Fibroblast of lung (primary cell): ENCODE results near the gene IGFL4. TPM values are rescaled to one million over a fixed set of nuclear protein-coding genes. Genes with fewer than 3 reads are reported as not detected.

ENCODE experiments used
- DNase-seq, 2 donors: peaks; one replicate each; pipeline versions ENCODE4 v3.0.0 to v3.0.0-alpha.2; 2010; ENCODE audit warnings: low read depth in 2 of 2
- H2AFZ ChIP-seq: 2 replicates; pipeline ENCODE4 v1.5.1; 2012; ENCODE audit warnings: low read length, control low read depth, inconsistent platforms
- H3K27ac ChIP-seq: 2 replicates; pipeline ENCODE4 v1.5.1; 2011; ENCODE audit warnings: low read length, control low read depth; ENCODE audit not compliant: insufficient read depth
- H3K27me3 ChIP-seq: 2 replicates; pipeline ENCODE4 v1.5.1; 2011; ENCODE audit warnings: mild to moderate bottlenecking, low read length; ENCODE audit not compliant: control insufficient read depth, insufficient read depth
- H3K36me3 ChIP-seq: 2 replicates; pipeline ENCODE4 v1.5.1; 2011; ENCODE audit warnings: low read length; ENCODE audit not compliant: control insufficient read depth, insufficient read depth
- H3K4me1 ChIP-seq: 2 replicates; pipeline ENCODE4 v1.5.1; 2011; ENCODE audit warnings: low read length; ENCODE audit not compliant: control insufficient read depth, insufficient read depth; ENCODE audit errors: extremely low read depth
- H3K4me2 ChIP-seq: 2 replicates; pipeline ENCODE4 v1.5.1; 2011; ENCODE audit warnings: low read length, control low read depth; ENCODE audit not compliant: insufficient read depth; ENCODE audit errors: extremely low read depth
- H3K4me3 ChIP-seq, 4 experiments: fragments of 200-600 bp in 1 of 4; sonication (generic) in 1 of 4; replicated peaks in 1 of 4; 2 replicates each; pipeline ENCODE4 v1.5.1; 2011 to 2016; ENCODE audit warnings: low read length in 4 of 4, low read depth in 3 of 4, mild to moderate bottlenecking in 3 of 4, control low read depth in 2 of 4, inconsistent platforms in 1 of 4, mixed read lengths in 1 of 4; ENCODE audit not compliant: insufficient read depth in 1 of 4; ENCODE audit errors: control extremely low read depth in 1 of 4
- H3K79me2 ChIP-seq: 2 replicates; pipeline ENCODE4 v1.5.1; 2012; ENCODE audit warnings: mild to moderate bottlenecking, low read length, inconsistent platforms; ENCODE audit not compliant: control insufficient read depth, insufficient read depth
- H3K9ac ChIP-seq: 2 replicates; pipeline ENCODE4 v1.5.1; 2011; ENCODE audit warnings: mild to moderate bottlenecking, low read length, control low read depth; ENCODE audit not compliant: insufficient read depth
- H3K9me3 ChIP-seq: 2 replicates; pipeline ENCODE4 v1.5.1; 2012; ENCODE audit warnings: low read depth, low read length; ENCODE audit not compliant: control insufficient read depth, insufficient read depth
- H4K20me1 ChIP-seq: 2 replicates; pipeline ENCODE4 v1.5.1; 2011; ENCODE audit warnings: low read length; ENCODE audit not compliant: control insufficient read depth, insufficient read depth; ENCODE audit errors: extremely low read depth
- EZH2 ChIP-seq: IDR thresholded peaks from 2 replicates; pipeline ENCODE4 v1.5.1; 2012; ENCODE audit warnings: low read length, control low read depth, mild to moderate bottlenecking; ENCODE audit errors: missing control alignments
- polyA plus RNA-seq, 2 donors: library from polyadenylated mRNA; depleted of rRNA in 1 of 2; stranded (reverse) in 1 of 2; unstranded in 1 of 2; fragments of >200 nt; gene quantifications; 2 replicates each; pipeline ENCODE4 v1.2.1, GENCODE V29; 2011 to 2012; ENCODE audit warnings: missing spikeins in 1 of 2
- total RNA-seq: library from RNA; depleted of rRNA; stranded (reverse); fragments of >200 nt; gene quantifications from 2 replicates; pipeline ENCODE4 v1.2.1, GENCODE V29; 2014
- TF ChIP-seq, protein P1 (sequence below), 2 donors: IDR thresholded peaks in 1 of 2; conservative IDR thresholded peaks in 1 of 2; 1 replicate in 1 of 2; 2 replicates in 1 of 2; pipeline ENCODE4 v1.5.1; 2011 to 2012; ENCODE audit warnings: low read length in 2 of 2, control low read depth in 1 of 2, inconsistent platforms in 1 of 2, low read depth in 1 of 2, mild to moderate bottlenecking in 1 of 2

IGFL4 gene
- total and polyA plus RNA-seq, 2 donors (not counting 1 experiment from before 2014, with no cell fraction given), result not detected

- H3K4me3 ChIP-seq, result no peak overlapping the region
- no peak overlapping the region for H3K27ac ChIP-seq
- H3K27me3 ChIP-seq, result peaks cover 8% of the 10 kb centered on the region
- H3K4me2 ChIP-seq, result no peak overlapping the region
- no peak for DNase-seq
- no peak overlapping the region for H2AFZ ChIP-seq
- H3K9me3 ChIP-seq, result no peaks in the 10 kb centered on the region
- no peaks in the 10 kb centered on the region for H3K36me3 ChIP-seq
- H3K79me2 ChIP-seq, result no peaks in the 10 kb centered on the region
- H3K9ac ChIP-seq, result no peak overlapping the region
- TF ChIP-seq, protein P1, sequence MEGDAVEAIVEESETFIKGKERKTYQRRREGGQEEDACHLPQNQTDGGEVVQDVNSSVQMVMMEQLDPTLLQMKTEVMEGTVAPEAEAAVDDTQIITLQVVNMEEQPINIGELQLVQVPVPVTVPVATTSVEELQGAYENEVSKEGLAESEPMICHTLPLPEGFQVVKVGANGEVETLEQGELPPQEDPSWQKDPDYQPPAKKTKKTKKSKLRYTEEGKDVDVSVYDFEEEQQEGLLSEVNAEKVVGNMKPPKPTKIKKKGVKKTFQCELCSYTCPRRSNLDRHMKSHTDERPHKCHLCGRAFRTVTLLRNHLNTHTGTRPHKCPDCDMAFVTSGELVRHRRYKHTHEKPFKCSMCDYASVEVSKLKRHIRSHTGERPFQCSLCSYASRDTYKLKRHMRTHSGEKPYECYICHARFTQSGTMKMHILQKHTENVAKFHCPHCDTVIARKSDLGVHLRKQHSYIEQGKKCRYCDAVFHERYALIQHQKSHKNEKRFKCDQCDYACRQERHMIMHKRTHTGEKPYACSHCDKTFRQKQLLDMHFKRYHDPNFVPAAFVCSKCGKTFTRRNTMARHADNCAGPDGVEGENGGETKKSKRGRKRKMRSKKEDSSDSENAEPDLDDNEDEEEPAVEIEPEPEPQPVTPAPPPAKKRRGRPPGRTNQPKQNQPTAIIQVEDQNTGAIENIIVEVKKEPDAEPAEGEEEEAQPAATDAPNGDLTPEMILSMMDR (conservative IDR thresholded peaks at IDR 0.05 in 1 of 2, IDR thresholded peaks at IDR 0.05 in 1 of 2; ENCODE audit: low read depth in 1 of 2, low read length in 2 of 2), result no peak
- no peak for TF ChIP-seq EZH2
- H4K20me1 ChIP-seq, result no peaks in the 10 kb centered on the region
- no peaks in the 10 kb centered on the region for H3K4me1 ChIP-seq
Observed at GRCh38 chr19:46021531-46022041, 19.2 kb downstream of the IGFL4 start.

- Histone ChIP-seq H3K9ac (no peak overlapping the region), H3K27ac (no peak overlapping the region), H3K79me2 (no peaks in the 10 kb centered on the region), H2AFZ (no peak overlapping the region), H3K4me1 (peaks cover 5% of the 10 kb centered on the region), H3K4me2 (no peak overlapping the region), H4K20me1 (no peaks in the 10 kb centered on the region), H3K9me3 (no peaks in the 10 kb centered on the region), H3K27me3 (peaks cover 12% of the 10 kb centered on the region), H3K36me3 (no peaks in the 10 kb centered on the region), H3K4me3 (no peak overlapping the region)
- DNase-seq, result no peak
- TF ChIP-seq, protein P1 (conservative IDR thresholded peaks at IDR 0.05 in 1 of 2, IDR thresholded peaks at IDR 0.05 in 1 of 2; ENCODE audit: low read depth in 1 of 2, low read length in 2 of 2), result no peak
- no peak for TF ChIP-seq EZH2
Observed at GRCh38 chr19:46020819-46021125, 20.0 kb downstream of the IGFL4 start.

GRCh38 chr19:46019270-46019669, 21.5 kb downstream of the IGFL4 start:
- H3K4me1 ChIP-seq, result peaks cover 5% of the 10 kb centered on the region
- no peaks in the 10 kb centered on the region for H3K79me2 ChIP-seq
- no peak overlapping the region for H3K4me3 ChIP-seq
- DNase-seq, result no peak
- TF ChIP-seq EZH2, result no peak
- TF ChIP-seq, protein P1 (conservative IDR thresholded peaks at IDR 0.05 in 1 of 2, IDR thresholded peaks at IDR 0.05 in 1 of 2; ENCODE audit: low read depth in 1 of 2, low read length in 2 of 2), result no peak
- no peak overlapping the region for H3K9ac ChIP-seq
- H3K27ac ChIP-seq, result no peak overlapping the region
- no peak overlapping the region for H2AFZ ChIP-seq
- peaks cover 15% of the 10 kb centered on the region for H3K27me3 ChIP-seq
- no peaks in the 10 kb centered on the region for H3K9me3 ChIP-seq
- no peaks in the 10 kb centered on the region for H3K36me3 ChIP-seq
- H3K4me2 ChIP-seq, result no peak overlapping the region
- no peaks in the 10 kb centered on the region for H4K20me1 ChIP-seq
